GM12801 (cell line): ENCODE data around the gene PHACTR3.

Source experiments
- TF ChIP-seq, protein P1 (sequence below): IDR thresholded peaks from one replicate; pipeline ENCODE4 v1.5.1; 2011; ENCODE audit warnings: control low read depth; ENCODE audit not compliant: insufficient read length; ENCODE audit errors: extremely low read depth

Gene PHACTR3

DNA sequence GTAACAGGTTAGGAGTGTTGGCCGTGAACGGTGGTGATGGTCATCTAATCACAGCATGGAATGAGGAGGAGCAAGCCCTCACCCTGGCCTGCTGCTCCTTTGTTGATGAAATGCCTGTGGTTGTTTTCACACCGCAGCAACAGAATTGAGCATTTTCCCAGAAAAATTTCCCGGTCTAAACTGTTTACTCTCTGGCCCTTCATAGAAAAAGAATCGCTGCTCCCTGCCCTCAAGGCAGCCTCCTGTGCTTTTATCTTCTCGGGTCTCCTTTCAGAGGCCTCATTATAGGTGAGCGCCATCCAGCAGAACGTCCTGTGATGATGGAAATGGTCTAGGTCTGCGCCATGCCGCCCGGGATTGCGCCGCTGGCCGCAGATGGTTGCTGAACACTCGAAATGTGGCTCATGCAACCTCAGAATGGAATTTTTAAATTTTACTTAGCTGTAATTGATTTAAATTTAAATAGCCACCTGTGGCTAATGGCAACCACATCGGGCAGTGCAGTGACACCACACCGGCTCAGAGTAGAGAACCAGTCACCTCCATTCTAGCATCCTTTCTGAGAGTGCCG, 30.2 kb downstream of the PHACTR3 start:
- TF ChIP-seq, protein P1, sequence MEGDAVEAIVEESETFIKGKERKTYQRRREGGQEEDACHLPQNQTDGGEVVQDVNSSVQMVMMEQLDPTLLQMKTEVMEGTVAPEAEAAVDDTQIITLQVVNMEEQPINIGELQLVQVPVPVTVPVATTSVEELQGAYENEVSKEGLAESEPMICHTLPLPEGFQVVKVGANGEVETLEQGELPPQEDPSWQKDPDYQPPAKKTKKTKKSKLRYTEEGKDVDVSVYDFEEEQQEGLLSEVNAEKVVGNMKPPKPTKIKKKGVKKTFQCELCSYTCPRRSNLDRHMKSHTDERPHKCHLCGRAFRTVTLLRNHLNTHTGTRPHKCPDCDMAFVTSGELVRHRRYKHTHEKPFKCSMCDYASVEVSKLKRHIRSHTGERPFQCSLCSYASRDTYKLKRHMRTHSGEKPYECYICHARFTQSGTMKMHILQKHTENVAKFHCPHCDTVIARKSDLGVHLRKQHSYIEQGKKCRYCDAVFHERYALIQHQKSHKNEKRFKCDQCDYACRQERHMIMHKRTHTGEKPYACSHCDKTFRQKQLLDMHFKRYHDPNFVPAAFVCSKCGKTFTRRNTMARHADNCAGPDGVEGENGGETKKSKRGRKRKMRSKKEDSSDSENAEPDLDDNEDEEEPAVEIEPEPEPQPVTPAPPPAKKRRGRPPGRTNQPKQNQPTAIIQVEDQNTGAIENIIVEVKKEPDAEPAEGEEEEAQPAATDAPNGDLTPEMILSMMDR: no peak

GRCh38 chr20:59636766-59637370, 32.5 kb downstream of the PHACTR3 start:
- TF ChIP-seq, protein P1: no peak

GRCh38 chr20:59640267-59640666, 35.9 kb downstream of the PHACTR3 start:
- TF ChIP-seq, protein P1: no peak

DNA sequence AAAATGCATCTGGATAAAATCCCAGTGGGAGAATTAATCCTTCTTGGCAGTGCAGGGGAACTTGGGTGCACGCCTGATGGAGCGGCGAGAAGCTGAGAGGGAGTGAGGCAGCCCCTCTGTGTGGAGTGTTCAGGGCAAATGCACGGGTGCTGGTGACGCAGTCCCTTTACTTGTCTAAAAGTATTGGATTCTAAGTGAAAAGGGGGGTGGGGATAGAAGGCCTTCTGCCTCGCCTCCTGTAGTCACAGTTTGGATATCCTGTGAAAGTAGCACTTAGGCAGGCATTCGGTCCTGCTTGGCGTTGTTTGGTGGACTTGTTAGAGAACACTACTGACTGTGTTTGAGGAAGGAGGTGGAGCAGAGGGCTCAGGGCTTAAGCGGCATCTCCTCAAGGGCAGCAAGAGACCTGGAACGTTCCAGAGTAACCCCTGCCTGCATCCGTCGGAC, 39.3 kb downstream of the PHACTR3 start:
- TF ChIP-seq, protein P1: no peak

- TF ChIP-seq, protein P1: no peak
Observed at GRCh38 chr20:59644371-59644939, 40.1 kb downstream of the PHACTR3 start.

- TF ChIP-seq, protein P1: no peak
Observed at GRCh38 chr20:59645271-59645670, 40.9 kb downstream of the PHACTR3 start.

DNA sequence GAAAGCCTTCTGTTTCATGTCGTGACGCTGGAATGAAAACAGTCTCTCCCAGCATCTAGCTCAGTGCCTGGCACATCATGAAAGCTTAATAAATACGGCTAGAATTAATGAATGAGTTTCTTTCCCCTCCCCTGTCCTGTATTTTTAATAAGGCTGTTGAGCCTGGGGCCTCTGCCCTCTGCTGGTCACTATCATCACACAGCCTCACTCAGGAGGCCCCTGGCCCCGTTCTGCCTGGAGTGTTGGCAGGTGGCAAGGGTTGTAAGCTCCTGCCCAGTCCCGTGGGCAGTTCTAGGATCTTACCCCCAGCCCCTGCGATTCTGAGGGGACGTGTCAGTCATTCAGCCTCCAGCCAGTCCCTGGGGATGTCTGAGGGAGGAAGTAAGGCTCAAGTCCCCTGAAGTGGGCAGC, 41.4 kb downstream of the PHACTR3 start:
- TF ChIP-seq, protein P1: no peak
